ENCODE results near the gene CLPTM1L.

GRCh38 chr5:1324301-1324700 lies 20.6 kb downstream of the CLPTM1L start:
- TF ChIP-seq CTCF (IDR thresholded peaks at IDR 0.05; ENCODE audit: poor library complexity), result no peak
- TF ChIP-seq EZH2phosphoT487 (IDR thresholded peaks at IDR 0.05; ENCODE audit: low read depth, severe bottlenecking, unreplicated experiment), result no peak
